CD4-positive, alpha-beta T cell (primary cell): ENCODE data around the gene C13orf46. TPM values are rescaled to one million over a fixed set of nuclear protein-coding genes. Genes with fewer than 3 reads are reported as not detected.

Source experiments
- ATAC-seq: fragments of 200-7000 bp; cut with Tn5 transposase; one replicate; pipeline ENCODE4 v1.10.0; 2022; ENCODE audit warnings: mild to moderate bottlenecking; ENCODE audit not compliant: poor library complexity
- CTCF ChIA-PET: fragments of 350-600 bp; sonication (Branson Sonifier 250); formaldehyde crosslinking; loops from one replicate; lab custom pipeline; 2021; ENCODE audit warnings: antibody characterized with exemption, inconsistent platforms; lab: Charles Lee
- POLR2A ChIA-PET: fragments of 350-600 bp; sonication (Branson Sonifier 250); formaldehyde crosslinking; loops from one replicate; lab custom pipeline; 2021; ENCODE audit warnings: antibody characterized with exemption, inconsistent platforms; lab: Charles Lee
- DNase-seq, 14 experiments: peaks; one replicate each; pipeline ENCODE4 v3.0.0-alpha.2; 2013 to 2020; ENCODE audit warnings: mixed read lengths in 2 of 14
- H3K27ac ChIP-seq, 2 donors: one replicate each; pipeline versions ENCODE4 v1.5.1 to v1.7.0; 2013; ENCODE audit warnings: low read length in 2 of 2, low read depth in 1 of 2, mild to moderate bottlenecking in 1 of 2
- H3K27me3 ChIP-seq, 2 experiments: 1 replicate in 1 of 2; 2 replicates in 1 of 2; pipeline versions ENCODE4 v1.6.1 to v1.7.0; 2013; ENCODE audit warnings: low read length in 2 of 2, control low read depth in 1 of 2, mild to moderate bottlenecking in 1 of 2, moderate library complexity in 1 of 2; ENCODE audit not compliant: insufficient read depth in 2 of 2, control insufficient read depth in 1 of 2
- H3K36me3 ChIP-seq: one replicate; pipeline ENCODE4 v1.6.1; 2013; ENCODE audit warnings: low read length, control low read depth; ENCODE audit not compliant: insufficient read depth
- H3K4me1 ChIP-seq: one replicate; pipeline ENCODE4 v1.6.1; 2013; ENCODE audit warnings: low read length, control low read depth; ENCODE audit not compliant: insufficient read depth
- H3K4me3 ChIP-seq: one replicate; pipeline ENCODE4 v1.5.1; 2013; ENCODE audit warnings: mild to moderate bottlenecking, low read length, moderate library complexity
- H3K9me3 ChIP-seq, 2 experiments: 1 replicate in 1 of 2; 2 replicates in 1 of 2; pipeline versions ENCODE4 v1.6.1 to v1.7.0; 2013; ENCODE audit warnings: low read length in 2 of 2, mild to moderate bottlenecking in 2 of 2, control low read depth in 1 of 2, moderate library complexity in 1 of 2; ENCODE audit not compliant: control insufficient read depth in 1 of 2, insufficient read depth in 1 of 2
- H3K27ac Mint-ChIP-seq: one replicate; pipeline ENCODE4 v1.8.0; 2020; ENCODE audit warnings: mixed read lengths
- H3K27me3 Mint-ChIP-seq: one replicate; pipeline ENCODE4 v1.8.0; 2021; ENCODE audit warnings: mixed read lengths
- H3K36me3 Mint-ChIP-seq: one replicate; pipeline ENCODE4 v1.8.0; 2021; ENCODE audit warnings: low read depth, mixed read lengths
- H3K4me1 Mint-ChIP-seq: one replicate; pipeline ENCODE4 v1.8.0; 2021; ENCODE audit warnings: low read depth, mixed read lengths
- H3K4me3 Mint-ChIP-seq: one replicate; pipeline ENCODE4 v1.8.0; 2020; ENCODE audit warnings: mild to moderate bottlenecking, mixed read lengths
- H3K9me3 Mint-ChIP-seq: one replicate; pipeline ENCODE4 v1.8.0; 2020; ENCODE audit warnings: mixed read lengths
- CTCF ChIP-seq: fragments of 200-600 bp; IDR thresholded peaks from one replicate; pipeline ENCODE4 v1.8.0; 2022; ENCODE audit warnings: antibody characterized with exemption, mild to moderate bottlenecking
- intact Hi-C, 2 experiments: fragments of 100-400 bp; cut with DNase I in 1 of 2; cut with micrococcal nuclease in 1 of 2; formaldehyde crosslinking; loops; one replicate each; pipeline versions ENCODE4 v1.15.1 to v1.9.0; 2023 to 2025; cut with DNase I, micrococcal nuclease
- total RNA-seq, 174 experiments: library from RNA in 2 of 174; stranded (reverse) in 2 of 174; gene quantifications; one replicate each; pipeline ENCODE4 v1.2.3 and lab custom pipeline; 2021 to 2026

Gene C13orf46
- total RNA-seq, 2 experiments from 2014 or later, result 19.3 to 19.7 TPM

DNA sequence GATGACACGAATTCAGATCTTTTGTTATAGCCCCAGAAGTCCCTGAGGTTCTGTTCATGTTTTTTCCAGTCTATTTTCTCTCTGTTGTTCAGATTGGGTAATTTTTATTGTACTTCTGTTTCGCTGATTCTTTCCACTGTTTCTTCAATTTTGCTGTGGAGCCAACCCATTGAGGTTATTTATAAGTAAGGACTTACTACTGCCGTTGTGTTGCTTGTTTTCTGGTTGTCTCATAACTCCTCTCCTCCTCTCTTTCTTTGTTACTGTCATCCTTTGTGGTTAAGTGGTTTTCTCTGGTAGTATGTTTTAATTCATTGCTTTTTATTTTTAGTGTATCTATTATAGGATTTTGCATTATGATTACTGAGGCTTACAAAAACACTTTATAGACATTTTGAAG is 61.3 kb downstream of the C13orf46 start:
- ATAC-seq, result no peak
- POLR2A ChIA-PET, result no interaction called here
- H3K4me1 ChIP-seq, result peaks cover 6% of the 10 kb centered on the region
- H3K27me3 ChIP-seq, result peaks cover 25 to 27% of the 10 kb centered on the region in 2 experiments
- no peak for DNase-seq
- H3K36me3 ChIP-seq, result no peaks in the 10 kb centered on the region
- peaks cover 13% of the 10 kb centered on the region for H3K4me1 Mint-ChIP-seq
- no peak overlapping the region for H3K27ac Mint-ChIP-seq
- H3K9me3 Mint-ChIP-seq, result no peaks in the 10 kb centered on the region
- CTCF ChIA-PET, result no interaction called here
- peaks cover 0 to 12% of the 10 kb centered on the region in 2 experiments for H3K9me3 ChIP-seq
- TF ChIP-seq CTCF, result no peak
- H3K27ac ChIP-seq, result no peak overlapping the region
- no peak overlapping the region for H3K4me3 Mint-ChIP-seq
- H3K4me3 ChIP-seq, result no peak overlapping the region
- intact Hi-C loops, result no loop called here
- H3K36me3 Mint-ChIP-seq, result no peaks in the 10 kb centered on the region
- peaks cover 79% of the 10 kb centered on the region for H3K27me3 Mint-ChIP-seq

- Mint-ChIP-seq H3K36me3 (no peaks in the 10 kb centered on the region), H3K4me3 (no peak overlapping the region), H3K4me1 (peaks cover 13% of the 10 kb centered on the region), H3K9me3 (no peaks in the 10 kb centered on the region), H3K27me3 (peaks cover 58% of the 10 kb centered on the region), H3K27ac (no peak overlapping the region)
- no peak overlapping the region for H3K27ac ChIP-seq
- H3K27me3 ChIP-seq, result peaks cover 0 to 14% of the 10 kb centered on the region in 2 experiments
- ATAC-seq, result no peak
- no peaks in the 10 kb centered on the region for H3K9me3 ChIP-seq
- H3K36me3 ChIP-seq, result no peaks in the 10 kb centered on the region
- no peak for TF ChIP-seq CTCF
- no peak for DNase-seq
- peaks cover 6% of the 10 kb centered on the region for H3K4me1 ChIP-seq
- ChIA-PET POLR2A (no interaction called here), CTCF (no interaction called here)
- intact Hi-C loops, result no loop called here
- H3K4me3 ChIP-seq, result no peak overlapping the region
These were observed 66.0 kb downstream of the C13orf46 start for GRCh38 chr13:113907635-113908617.

DNA sequence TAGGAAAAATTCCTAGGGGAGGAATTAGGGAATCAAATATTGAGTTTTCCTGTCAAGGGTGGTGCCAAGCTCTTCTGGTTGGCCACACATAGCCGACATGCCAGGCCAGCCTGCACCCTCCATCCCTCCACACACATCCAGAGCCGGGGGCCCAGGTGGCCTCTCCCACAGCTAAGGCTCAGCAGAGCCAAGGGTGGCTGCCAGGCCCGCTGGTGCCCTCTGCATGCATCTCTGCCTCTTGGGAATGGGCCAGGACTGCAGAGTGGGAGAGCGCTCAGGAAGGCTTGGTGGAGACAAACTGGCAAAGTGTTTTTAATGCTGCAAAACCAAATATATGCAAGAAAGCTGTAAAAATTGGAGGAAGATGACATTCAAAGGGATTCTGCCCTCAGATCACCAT is 67.3 kb downstream of the C13orf46 start:
- no peaks in the 10 kb centered on the region for H3K9me3 Mint-ChIP-seq
- no peak overlapping the region for H3K27ac ChIP-seq
- CTCF ChIA-PET, result no interaction called here
- no peaks in the 10 kb centered on the region for H3K9me3 ChIP-seq
- H3K36me3 ChIP-seq, result no peaks in the 10 kb centered on the region
- no peaks in the 10 kb centered on the region for H3K36me3 Mint-ChIP-seq
- POLR2A ChIA-PET, result no interaction called here
- H3K4me3 Mint-ChIP-seq, result no peak overlapping the region
- no peak for ATAC-seq
- TF ChIP-seq CTCF, result no peak
- intact Hi-C loops, result no loop called here
- H3K4me1 ChIP-seq, result peaks cover 6% of the 10 kb centered on the region
- peaks cover 46% of the 10 kb centered on the region for H3K27me3 Mint-ChIP-seq
- DNase-seq, result no peak
- no peak overlapping the region for H3K4me3 ChIP-seq
- H3K27ac Mint-ChIP-seq, result no peak overlapping the region
- H3K27me3 ChIP-seq, result peaks cover 0 to 14% of the 10 kb centered on the region in 2 experiments
- peaks cover 13% of the 10 kb centered on the region for H3K4me1 Mint-ChIP-seq
